Adrenal gland (tissue), 5 donors: ENCODE results near the gene AFAP1.

Experiments
- CTCF ChIP-seq, 6 experiments: fragments of 450-650 bp in 4 of 6; fragments of 200-600 bp in 2 of 6; sonication (generic) in 1 of 6; IDR thresholded peaks; 1 replicate in 5 of 6; 2 replicates in 1 of 6; pipeline versions ENCODE4 v1.5.1 to v1.8.0; 2016 to 2021; ENCODE audit warnings: antibody characterized with exemption in 6 of 6, mild to moderate bottlenecking in 2 of 6, moderate library complexity in 1 of 6
- POLR2A ChIP-seq, 2 donors: fragments of 450-650 bp; IDR thresholded peaks; one replicate each; pipeline ENCODE4 v1.6.1; 2017; ENCODE audit warnings: antibody characterized with exemption in 2 of 2, mild to moderate bottlenecking in 2 of 2, moderate library complexity in 1 of 2
- donor health status: DM: no; HTN: no; CAD: no.

DNA sequence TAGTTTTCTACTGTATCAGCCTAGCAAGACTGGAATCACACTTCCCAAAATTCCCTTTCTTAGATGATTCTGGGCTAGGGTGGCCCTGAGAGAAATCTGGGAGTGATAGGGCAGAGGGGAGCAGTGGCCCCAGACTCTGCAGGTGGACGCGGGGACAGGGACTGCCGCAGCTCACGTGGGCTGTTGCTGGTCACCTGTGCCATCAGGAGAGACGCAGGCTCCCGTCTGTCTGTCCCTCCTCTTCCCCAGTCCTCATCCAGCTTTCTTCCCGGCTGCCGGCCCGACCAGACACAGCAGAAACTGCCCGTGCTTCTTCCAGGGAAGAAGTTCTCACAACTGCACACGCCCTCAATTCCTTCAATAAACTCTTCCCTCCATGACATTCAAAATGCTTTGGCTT, 86.4 kb downstream of the AFAP1 start:
- TF ChIP-seq CTCF (IDR thresholded peaks at IDR 0.05): no peak
- no peak for TF ChIP-seq POLR2A (IDR thresholded peaks at IDR 0.05)
